HG03378 (cell line): ENCODE data around the gene BIN1.
A peak's percentile ranks its signal among the peaks of the same experiment; 100 is the strongest.
"Not testable (repeated sequence)": the region's sequence is repeated elsewhere in the genome, so short reads cannot be mapped to it uniquely, and the experiment has no call there.

Experiments
- ATAC-seq: cut with Tn5 transposase; IDR thresholded peaks from one replicate; pipeline ENCODE4 v1.9.1; 2021; ENCODE audit warnings: mild to moderate bottlenecking, moderate library complexity; ENCODE audit not compliant: unreplicated experiment

BIN1 gene

DNA sequence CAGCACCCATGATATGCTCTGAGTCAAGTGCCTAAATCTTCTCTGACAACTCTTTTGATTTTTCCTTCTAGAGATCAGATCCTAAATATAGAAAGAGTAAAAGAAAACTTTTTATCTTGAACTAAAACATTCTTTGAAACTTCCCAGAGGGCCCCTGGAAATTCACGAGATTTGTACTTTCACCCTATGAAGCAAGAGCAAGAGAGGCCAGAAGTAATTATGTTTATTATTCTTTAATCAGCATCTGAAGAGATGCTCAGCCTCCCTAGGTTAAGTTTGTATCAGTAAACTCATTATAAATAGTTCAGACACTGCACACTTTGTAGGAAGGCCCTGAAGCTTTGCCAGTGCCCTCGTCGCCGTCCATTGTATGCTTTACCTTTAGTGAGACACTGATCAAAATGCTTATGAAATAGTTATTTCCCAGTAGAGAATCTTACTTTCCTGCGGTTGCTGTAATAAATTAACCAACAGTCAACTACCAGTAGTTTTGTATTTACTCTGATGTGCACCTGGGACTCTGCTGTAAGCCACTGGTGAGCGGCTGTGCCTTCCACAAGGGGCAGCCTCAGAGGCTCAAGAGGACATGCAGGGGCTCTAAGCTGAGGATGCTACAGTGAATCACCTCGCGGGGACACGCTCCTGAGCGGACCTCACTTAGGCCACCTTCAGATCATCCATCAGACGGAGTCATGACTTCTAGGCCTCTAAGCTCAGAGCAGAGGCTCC lies 71.9 kb downstream of the BIN1 start:
- peak; percentile 78 for ATAC-seq

DNA sequence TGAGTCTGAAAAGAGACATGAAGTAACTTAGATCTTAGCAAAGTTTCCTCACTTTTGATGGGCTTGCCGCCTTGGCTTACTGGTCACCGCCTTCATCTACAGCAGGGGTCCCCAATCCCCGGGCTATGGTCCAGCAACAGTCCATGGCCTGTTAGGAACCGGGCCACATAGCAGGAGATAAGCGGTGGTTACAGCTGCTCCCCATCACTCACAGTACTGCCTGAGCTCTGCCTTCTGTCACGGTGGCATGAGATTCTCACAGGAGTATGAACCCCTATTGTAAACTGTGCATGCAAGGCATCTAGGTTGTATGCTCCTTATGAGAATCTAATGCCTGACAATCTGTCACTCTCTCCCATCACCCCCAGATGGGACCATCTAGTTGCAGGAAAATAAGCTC lies 72.9 kb downstream of the BIN1 start:
- no peak for ATAC-seq

DNA sequence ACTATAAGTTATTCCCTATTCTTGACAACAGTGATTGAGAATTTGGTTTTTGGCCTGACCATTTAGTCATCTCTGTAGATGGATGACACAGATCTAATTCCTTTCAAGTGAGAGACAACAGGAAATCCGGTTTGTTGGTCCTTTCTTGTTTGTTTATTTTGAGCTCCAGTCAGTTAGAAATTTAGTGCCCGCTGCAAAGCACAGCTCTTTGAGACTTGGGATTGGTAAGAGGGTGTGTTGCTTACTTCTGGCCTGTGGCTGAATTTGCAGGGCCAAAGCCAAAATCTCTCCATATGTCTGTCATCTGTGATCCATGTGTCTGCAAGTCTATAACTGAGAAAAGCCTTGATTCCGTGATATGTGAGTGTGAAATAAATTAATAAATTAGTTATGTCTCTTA lies 74.3 kb downstream of the BIN1 start:
- no peak for ATAC-seq

DNA sequence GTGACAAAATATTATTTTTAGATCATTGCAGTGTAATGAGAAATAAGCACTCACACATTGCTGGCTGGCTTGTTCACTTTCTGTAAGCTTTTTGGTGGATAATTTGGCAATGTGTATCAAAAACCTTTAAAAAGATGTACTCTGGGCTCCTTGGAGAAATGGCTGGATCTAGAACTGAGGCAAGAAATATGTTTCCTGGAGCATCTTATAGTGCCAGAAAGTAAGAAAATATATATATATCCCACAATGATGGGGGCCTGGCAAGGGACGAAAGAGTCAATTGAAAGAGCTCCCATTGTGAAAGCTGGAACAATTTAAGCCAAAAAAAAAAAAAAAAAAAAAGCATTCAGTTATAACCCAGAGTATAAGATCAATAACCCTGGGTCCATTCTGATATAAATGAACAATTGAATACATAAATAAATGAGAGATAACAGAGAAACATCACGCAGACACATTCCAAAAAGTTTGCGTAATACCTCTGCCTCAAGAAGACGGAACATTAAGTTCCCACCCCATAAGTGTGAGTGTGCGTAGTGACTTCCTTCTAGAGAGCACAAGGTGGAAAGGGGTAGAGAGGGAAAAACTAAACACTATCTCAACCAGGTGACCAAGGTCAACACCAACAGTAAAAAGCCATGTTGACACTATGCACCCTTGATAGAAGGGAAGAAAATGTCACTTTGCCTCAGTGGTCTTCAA lies 77.5 kb downstream of the BIN1 start:
- ATAC-seq = no peak

DNA sequence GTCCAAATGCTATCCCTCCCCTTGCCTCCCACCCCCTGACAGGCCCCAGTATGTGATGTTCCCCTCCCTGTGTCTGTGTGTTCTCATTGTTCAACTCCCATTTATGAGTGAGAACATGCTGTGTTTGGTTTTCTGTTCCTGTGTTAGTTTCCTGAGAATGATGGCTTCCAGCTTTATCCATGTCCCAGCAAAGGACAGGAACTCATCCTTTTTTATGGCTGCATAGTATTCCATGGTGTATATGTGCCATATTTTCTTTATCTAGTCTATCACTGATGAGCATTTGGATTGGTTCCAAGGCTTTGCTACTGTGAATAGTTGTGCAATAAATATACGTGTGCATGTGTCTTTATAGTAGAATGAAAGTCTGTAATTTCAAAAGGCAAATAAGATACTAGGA lies 78.2 kb downstream of the BIN1 start:
- not testable (repeated sequence) for ATAC-seq

DNA sequence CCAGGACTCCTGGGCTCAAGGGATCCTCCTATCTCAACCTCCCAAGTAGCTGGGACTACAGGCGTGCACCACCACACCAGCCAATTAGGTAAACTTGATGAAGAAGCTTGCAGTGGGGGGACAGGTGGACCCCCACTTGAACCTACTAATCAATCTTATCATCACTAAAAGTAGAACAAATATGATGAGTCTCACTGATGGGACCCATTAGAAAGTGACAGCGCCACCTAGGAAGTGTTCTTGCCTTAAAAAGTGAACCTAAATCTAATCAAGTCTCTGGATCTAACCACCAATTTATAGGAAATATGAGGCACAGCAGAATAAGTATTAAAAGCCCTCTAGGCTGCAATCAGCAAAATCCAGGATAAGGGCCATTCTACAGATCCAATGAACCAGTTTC lies 79.2 kb downstream of the BIN1 start:
- ATAC-seq = no peak

DNA sequence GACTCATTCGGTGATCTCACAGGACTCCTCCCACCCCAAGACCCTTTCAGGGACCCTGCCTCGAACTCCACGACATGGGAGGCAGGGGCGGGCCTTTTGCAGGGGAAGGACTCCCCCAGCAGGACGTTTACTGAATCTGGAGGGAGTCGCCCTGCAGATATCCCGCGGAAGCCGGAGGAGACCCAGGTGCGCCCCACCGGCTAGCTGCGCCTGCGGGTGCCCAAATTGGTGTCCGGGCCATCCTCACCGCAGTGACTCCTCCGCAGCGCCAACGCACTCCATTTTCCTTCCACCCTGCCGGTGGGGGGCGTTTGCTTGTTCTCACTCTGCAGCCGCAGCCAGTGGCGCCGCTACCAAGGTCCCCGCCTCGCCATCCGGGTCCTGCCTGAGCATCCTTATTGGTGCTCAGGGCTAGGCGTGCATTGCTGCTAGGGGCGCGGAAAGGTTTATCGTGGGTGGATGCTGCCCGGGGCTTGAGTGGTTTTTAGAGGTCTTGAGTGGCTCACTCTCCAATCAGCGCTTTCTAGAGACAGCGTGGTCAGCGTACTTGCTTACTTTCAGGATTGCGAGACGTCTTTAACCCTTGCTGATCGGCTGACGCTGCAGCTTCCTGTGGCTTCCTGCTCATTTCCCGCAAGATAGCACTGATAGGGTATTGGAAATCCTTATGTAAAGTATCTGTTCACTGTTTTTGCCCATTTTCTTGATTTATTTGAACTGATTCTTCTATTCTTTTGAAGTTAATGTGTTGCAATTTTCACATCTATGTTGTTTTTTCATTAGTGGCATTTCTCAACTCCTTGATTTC lies 81.4 kb downstream of the BIN1 start:
- ATAC-seq = peak; percentile 95

DNA sequence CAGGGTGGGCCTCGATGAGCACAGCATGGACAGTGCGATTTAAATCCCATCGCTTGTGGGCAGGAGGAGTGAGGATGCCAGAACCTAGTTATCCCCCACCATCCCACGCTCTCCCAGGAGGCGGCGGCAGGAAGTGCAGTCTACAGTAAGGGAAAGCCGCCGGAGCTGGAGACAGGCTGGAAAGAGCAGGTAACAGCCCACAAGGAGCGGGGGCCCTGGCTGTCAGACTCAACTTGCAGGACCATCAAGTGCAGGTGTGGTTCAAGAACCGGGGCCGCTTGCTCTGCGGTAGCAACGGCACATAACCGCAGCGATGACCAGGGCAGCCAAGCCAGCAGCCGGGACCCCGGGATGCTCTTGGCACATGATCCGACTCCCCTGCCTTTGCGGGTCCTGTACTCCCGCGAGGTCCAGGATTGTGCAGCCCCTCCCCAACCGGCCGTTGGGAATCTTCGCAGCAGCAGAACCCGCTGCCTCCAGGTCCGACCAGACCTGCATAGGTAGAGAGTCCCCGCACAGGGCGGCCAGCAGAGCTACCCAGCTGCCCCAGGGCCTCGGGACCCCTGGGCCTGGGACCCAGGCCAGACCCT lies 82.1 kb downstream of the BIN1 start:
- peak; percentile 7 for ATAC-seq

DNA sequence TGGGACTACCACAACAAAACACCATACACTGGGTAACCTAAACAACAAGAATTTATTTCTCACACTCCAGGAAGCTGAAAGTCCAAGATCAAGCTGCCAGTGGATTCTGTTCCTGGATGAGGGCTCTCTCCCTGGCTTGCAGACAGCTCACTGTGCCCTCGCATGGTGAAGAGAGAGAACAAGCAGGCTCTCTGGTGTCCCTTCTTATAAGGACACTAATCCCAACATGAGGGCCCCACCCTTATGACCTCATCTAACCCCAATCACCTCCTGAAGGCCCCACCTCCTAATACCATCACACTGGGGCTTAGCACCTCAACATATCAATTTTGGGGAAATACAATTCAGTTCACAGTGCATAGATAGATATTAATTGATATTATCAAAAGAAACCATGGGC lies 83.5 kb downstream of the BIN1 start:
- ATAC-seq = no peak

DNA sequence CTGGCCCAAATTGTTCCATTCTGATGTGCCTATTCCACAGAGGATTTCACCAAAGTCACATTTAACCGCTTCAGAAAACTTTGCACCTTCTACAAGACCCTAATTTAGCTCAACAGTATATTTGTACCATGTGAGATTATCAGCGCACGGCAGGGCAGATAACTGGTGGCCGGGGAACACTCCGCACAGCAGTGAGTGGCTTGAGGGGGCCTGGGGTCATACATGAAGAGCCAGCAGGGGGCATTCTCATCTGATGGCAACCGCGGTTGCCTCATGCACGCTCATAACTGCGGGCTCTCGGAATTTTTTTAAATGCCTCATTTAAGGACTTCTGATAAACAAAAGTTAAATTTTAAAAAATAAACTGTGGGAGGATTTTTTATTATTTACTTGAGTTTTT lies 84.1 kb downstream of the BIN1 start:
- ATAC-seq = no peak

DNA sequence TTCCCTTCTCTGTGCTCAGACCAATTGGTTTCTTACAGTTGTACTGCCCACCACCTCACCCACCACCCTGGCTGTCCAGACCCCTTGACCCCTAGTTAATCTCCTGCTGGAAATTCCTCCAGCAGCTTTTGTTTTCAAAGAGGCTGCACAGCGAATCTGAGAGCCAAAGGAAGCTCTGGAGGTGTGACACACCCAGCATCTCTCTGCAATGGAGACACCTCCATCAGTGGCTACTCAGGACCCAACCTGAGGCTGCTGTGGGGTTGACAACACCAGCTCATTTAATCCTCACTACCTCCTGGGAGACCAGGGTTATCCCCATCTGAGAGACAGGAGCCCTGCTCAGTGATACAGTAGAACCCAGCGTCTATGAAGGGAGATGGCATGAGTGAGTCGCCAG lies 86.4 kb downstream of the BIN1 start:
- no peak for ATAC-seq

DNA sequence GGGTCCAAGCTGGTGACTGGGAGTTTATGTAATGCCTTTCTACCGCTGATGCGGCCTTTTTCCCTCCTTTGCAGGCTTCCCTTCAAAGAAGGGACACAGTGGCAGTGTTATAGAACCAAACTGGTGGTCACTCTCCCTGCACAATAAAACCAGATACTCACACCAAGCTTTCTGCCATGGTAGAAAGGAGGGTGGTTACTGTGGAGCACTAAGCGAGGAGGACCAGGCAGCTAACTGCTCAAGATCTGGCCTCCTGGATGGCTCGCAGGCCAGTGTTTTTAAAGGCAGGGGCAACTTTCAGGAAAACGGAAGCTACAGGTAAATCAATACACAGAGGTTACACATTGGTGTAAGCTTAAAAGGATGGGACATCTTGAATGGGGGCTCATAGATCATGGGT lies 89.4 kb downstream of the BIN1 start:
- ATAC-seq = no peak

DNA sequence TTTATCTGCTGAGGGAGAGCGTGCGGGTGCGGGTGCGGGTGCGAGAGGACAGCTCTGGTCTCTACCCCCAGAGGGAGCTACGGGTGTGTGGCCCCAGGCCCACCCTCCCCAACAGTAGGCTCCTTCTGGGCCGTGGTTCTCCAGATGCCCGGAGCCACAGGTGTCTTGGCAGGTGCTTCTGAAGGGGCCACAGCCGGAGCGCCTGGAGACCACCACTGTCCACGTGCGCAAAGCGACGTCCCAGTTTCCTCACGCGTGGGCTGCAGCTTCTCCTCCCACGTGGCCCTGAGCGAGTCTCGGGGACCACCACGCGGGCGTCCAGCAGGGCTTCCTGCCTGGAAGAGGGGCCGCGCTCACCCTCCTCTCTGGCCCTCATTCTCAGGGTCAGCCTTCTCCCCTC lies 90.6 kb downstream of the BIN1 start:
- ATAC-seq = no peak

DNA sequence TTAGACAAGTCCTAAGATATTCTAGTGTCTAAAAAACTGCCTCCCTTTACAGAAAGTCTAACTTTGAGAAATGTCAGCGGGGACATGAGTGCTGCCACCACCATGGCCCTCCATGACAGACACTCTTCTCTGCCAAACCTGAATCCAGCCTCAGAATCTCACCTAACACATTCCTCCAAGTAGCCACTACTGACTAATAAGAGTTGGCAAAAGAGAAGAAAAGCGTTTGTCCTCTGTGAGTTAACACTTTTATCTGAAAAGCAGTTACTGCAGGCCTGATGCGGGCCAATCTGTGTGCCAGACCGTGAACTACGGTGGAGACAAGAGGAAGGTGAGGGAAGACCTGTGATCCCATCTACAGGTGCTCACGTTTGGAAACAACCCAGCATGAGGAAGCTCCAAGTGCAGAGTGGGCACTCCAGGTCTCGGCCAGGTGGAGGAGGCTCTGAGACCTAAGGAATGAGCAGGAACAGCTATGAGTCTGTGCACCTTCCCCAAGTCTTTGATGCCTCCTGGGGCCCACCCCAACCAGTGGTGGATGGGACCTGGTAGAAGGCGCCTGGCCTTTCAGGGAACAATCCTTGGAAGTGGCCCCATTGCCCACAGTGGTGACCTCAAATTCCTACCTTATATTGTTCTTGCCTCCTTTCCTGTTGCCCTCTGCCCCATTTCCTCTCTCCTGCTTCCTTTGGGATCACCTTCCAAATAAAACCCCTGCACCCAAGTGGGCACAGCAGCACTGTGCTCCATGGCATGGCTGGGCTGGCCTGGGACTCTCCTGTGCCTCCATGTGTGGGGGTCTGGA lies 91.6 kb downstream of the BIN1 start:
- no peak for ATAC-seq

DNA sequence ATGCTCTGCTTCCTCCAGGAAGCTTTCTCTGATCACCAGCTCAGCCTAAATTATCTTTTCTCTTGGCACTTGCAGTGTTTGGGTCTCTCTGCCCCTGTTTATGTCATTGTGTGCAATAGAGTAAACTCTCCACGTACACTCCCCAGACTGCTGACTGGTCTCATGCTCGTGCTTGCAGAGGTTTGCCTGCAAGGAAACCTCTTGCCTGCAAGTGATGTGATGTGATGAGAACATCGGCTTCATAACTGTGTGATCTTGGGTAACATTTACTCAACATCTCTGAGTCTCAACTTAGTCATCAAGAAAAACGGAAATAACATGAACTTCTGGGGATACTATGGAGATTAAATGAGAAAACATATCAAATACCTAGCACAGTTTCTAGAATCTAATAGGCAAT lies 92.3 kb downstream of the BIN1 start:
- ATAC-seq = no peak

DNA sequence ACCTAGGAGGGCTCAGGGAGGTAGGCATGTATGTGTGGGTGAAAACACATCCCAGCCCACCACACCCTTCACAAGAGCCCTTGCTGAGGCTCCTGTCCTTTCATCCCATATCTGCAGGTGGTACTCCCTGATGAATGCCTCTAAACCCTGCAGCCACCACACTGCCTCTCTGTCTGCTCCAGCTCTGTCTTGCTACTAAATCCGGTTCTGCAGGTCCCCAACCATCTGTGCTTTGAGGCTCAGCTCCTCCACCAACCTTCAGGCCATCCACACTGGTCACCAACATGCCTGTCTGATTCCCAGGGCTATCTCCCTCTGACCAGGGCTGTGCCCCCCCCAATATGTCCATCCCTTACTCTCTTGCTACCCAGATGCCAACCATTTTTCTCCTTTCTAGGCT lies 92.7 kb downstream of the BIN1 start:
- ATAC-seq = no peak

DNA sequence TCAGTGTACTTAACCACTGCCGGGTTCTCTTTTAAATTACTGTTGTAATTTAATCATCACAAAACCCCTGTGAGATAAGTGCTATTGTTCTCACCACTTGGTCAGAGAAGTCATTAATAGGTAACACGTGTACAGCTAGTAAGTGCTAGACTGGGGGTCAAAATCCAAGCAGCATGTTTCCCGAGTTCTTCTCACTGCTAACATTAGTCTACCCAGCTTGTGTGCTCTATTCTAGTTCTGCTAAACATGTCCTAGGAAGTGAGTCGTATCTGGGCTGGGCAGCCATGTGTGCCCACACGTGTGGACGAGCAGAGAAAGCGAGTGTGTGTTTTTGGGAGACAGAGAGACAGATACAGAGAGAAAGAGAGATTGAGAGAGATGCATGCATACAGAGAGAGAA lies 94.1 kb downstream of the BIN1 start:
- no peak for ATAC-seq

DNA sequence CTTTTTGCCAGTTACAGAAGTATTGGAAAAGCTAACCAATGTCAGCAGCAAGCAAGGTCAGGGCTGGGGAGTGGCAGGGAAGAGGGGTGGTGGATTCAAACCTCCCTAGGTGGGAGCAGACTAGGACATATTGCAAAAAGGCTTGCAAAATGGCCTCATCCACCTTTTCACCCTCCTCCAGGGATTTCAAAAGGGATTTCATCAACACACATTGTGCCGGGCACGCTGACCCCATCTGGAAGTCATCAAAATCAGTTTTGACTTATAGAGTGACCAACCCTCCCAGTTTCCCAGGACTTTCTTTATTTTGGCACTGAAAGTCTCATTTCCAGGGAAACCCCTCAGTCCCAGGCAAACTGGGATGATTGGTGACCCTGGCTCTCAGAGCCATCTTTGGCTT lies 94.7 kb downstream of the BIN1 start:
- ATAC-seq = no peak

DNA sequence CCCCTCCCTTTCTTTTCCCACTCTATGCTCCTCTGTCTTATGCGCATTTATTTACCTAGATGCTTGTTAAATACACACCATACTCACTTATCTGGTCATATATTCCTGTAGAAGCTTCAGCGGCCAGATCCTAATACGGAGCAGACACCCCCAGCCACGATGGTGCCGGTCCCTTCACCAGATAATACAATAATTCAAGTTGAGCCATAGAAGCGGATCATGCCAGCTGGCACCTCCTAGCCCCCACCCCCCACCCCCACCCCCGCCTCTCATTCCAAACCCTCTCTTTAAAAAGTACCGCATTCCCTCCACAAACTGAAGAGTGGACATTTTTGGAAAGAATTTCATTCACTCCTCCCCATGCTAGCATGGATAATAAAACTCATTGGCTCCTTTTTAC lies 95.2 kb downstream of the BIN1 start:
- no peak for ATAC-seq

DNA sequence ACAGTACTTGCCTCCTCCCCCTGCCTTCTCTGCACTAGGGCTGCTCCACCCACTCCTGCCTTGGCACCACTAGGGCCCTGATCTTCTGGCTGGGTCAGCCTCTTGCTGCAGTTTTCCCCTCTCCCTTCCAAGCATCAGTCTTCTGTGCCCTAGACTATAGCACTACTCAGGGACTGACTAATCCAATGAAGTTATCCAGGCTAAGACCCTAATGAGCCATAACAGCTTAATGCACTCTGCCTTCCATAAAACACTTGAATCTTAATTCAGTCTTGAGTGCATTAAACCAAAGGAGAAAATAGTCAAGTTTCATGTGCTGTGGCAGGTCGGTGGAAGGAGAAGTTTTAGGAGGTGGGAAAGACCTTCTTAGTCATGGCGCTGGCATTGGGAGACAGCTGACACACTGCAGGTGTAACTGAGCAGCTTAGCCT lies 95.7 kb downstream of the BIN1 start:
- no peak for ATAC-seq
